Esophagus (tissue), 2 donors: ENCODE data around the gene NOS2. TPM values are rescaled to one million over a fixed set of nuclear protein-coding genes. Genes with fewer than 3 reads are reported as not detected.

ENCODE experiments used
- H3K27ac ChIP-seq, 2 donors: one replicate each; pipeline ENCODE4 v1.5.1; 2013; ENCODE audit warnings: low read depth in 2 of 2, mild to moderate bottlenecking in 2 of 2, inconsistent platforms in 1 of 2, low read length in 1 of 2, moderate library complexity in 1 of 2
- H3K27me3 ChIP-seq, 2 donors: one replicate each; pipeline ENCODE4 v1.6.1; 2013; ENCODE audit warnings: low read length in 2 of 2, control low read depth in 1 of 2, mild to moderate bottlenecking in 1 of 2; ENCODE audit not compliant: insufficient read depth in 2 of 2, control insufficient read depth in 1 of 2
- H3K36me3 ChIP-seq, 2 donors: one replicate each; pipeline ENCODE4 v1.6.1; 2013; ENCODE audit warnings: low read length in 1 of 2; ENCODE audit not compliant: control insufficient read depth in 2 of 2, insufficient read depth in 2 of 2
- H3K4me1 ChIP-seq, 2 donors: one replicate each; pipeline ENCODE4 v1.6.1; 2013; ENCODE audit warnings: low read length in 1 of 2; ENCODE audit not compliant: control insufficient read depth in 2 of 2, insufficient read depth in 2 of 2
- H3K4me3 ChIP-seq, 2 donors: one replicate each; pipeline ENCODE4 v1.5.1; 2013; ENCODE audit warnings: low read length in 2 of 2, mild to moderate bottlenecking in 2 of 2, low read depth in 1 of 2, moderate library complexity in 1 of 2
- H3K9me3 ChIP-seq, 2 donors: one replicate each; pipeline ENCODE4 v1.6.1; 2013; ENCODE audit warnings: mild to moderate bottlenecking in 2 of 2, low read depth in 1 of 2, low read length in 1 of 2, moderate library complexity in 1 of 2; ENCODE audit not compliant: control insufficient read depth in 2 of 2, insufficient read depth in 1 of 2
- WGBS, 2 donors: extraction: QIAGEN DNeasy Blood & Tissue Kit; methylation state at CpG; one replicate each; pipeline ENCODE4 v1.1.7; 2013; 5-methylcytosine and 5-hydroxymethylcytosine counted together
- polyA plus RNA-seq, 2 donors: library from polyadenylated mRNA; stranded (reverse); fragments of 200-250 nt; gene quantifications; one replicate each; pipeline ENCODE4 v1.2.3, GENCODE V29; 2013
- donor health status: healthy with polysubstance abuse.
- donor health status: Bipolar disorder and iron deficiency.

The NOS2 gene
- polyA plus RNA-seq, 2 donors = 0.04 to 0.26 TPM

- H3K27me3 ChIP-seq = peaks cover 0 to 3% of the 10 kb centered on the region in 2 donors
- H3K4me3 ChIP-seq = peak overlapping the region in 1 of 2 donors; percentile 30
- H3K36me3 ChIP-seq = no peaks in the 10 kb centered on the region
- no peak overlapping the region for H3K27ac ChIP-seq
- no peaks in the 10 kb centered on the region for H3K9me3 ChIP-seq
- peaks cover 0 to 3% of the 10 kb centered on the region in 2 donors for H3K4me1 ChIP-seq
- WGBS, 2 donors = 33% methylated on average over 19 of the region's 19 CpGs
These were observed 6.3 kb downstream of the NOS2 start for GRCh38 chr17:27793906-27794569.

- H3K4me3 ChIP-seq = peak overlapping the region in 1 of 2 donors; percentile 30
- H3K27ac ChIP-seq = no peak overlapping the region
- H3K27me3 ChIP-seq = peaks cover 0 to 3% of the 10 kb centered on the region in 2 donors
- no peaks in the 10 kb centered on the region for H3K9me3 ChIP-seq
- WGBS, 2 donors = 4 to 6% methylated on average over 58 of the region's 58 CpGs
- peaks cover 0 to 3% of the 10 kb centered on the region in 2 donors for H3K4me1 ChIP-seq
- no peaks in the 10 kb centered on the region for H3K36me3 ChIP-seq
These were observed 7.0 kb downstream of the NOS2 start for GRCh38 chr17:27793168-27793905.

DNA sequence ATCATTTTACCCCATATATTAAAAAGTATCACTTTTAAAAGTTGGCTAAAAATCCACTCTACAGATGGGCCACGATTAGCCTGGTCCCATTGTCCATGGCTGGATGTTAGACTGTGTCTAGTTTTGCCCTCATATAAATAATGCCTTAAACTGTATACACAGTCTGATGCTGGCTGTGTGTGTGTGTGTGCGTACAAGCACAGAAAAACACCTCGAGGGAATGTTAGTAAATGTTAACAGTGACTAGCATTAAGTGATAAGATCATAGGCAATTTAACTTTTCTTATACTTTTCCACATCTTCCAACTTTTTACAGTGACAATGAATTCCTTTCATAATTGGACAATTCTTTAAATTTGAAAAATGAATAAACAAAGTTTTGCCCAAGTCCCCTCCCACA lies 8.2 kb downstream of the NOS2 start:
- no peaks in the 10 kb centered on the region for H3K36me3 ChIP-seq
- peaks cover 0 to 3% of the 10 kb centered on the region in 2 donors for H3K4me1 ChIP-seq
- H3K27ac ChIP-seq = no peak overlapping the region
- peaks cover 0 to 3% of the 10 kb centered on the region in 2 donors for H3K27me3 ChIP-seq
- 56 to 66% methylated on average over 3 of the region's 3 CpGs for WGBS, 2 donors
- H3K9me3 ChIP-seq = no peaks in the 10 kb centered on the region
- no peak overlapping the region for H3K4me3 ChIP-seq

DNA sequence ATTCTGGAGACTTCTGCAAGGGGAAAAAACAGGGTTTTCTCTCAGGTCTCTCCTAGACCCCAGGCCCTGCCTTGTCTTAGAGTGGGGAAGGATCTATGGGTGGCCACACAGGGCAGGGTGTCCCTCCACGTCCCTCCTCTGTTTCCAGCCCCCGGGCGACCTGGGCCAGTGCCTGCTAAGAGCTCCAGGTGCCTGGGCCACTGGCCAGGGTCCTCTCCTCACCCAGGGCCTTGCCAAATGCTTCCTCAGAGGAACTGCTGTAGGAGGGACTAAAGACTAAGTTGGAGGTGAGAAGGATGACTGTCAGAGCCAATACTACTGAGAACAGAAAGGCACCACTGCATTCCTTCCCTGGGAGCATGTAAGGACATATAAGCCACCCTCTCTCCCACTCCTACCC lies 11.4 kb downstream of the NOS2 start:
- Histone ChIP-seq H3K4me3 (no peak overlapping the region), H3K4me1 (peaks cover 0 to 3% of the 10 kb centered on the region in 2 donors), H3K36me3 (no peaks in the 10 kb centered on the region), H3K9me3 (no peaks in the 10 kb centered on the region), H3K27me3 (no peaks in the 10 kb centered on the region), H3K27ac (no peak overlapping the region)
- WGBS, 2 donors = 64 to 74% methylated on average over 3 of the region's 3 CpGs

- Histone ChIP-seq H3K4me3 (no peak overlapping the region), H3K27me3 (no peaks in the 10 kb centered on the region), H3K4me1 (peaks cover 0 to 5% of the 10 kb centered on the region in 2 donors), H3K36me3 (no peaks in the 10 kb centered on the region), H3K9me3 (no peaks in the 10 kb centered on the region), H3K27ac (no peak overlapping the region)
- 79 to 82% methylated on average over 9 of the region's 9 CpGs for WGBS, 2 donors
These were observed 16.6 kb downstream of the NOS2 start for GRCh38 chr17:27783440-27784350.

DNA sequence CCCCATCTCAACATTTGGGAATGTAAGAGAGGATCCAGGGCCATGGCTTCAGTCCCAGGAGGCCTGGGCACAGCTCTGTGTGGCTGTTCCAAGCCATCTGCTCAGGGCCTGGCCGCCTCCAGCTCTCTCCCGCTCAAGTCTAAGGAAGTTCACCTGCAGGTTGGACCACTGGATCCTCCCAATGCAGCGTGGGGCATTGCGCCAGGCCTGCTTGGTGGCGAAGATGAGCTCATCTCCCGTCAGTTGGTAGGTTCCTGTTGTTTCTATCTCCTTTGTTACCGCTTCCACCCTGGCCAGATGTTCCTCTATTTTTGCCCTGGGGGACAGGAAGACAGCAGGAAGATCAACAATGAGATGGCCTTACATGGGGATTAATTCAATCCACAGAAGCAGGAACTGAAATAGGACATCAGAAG lies 17.5 kb downstream of the NOS2 start:
- Histone ChIP-seq H3K27me3 (no peaks in the 10 kb centered on the region), H3K4me3 (no peak overlapping the region), H3K4me1 (peaks cover 0 to 6% of the 10 kb centered on the region in 2 donors), H3K9me3 (no peaks in the 10 kb centered on the region), H3K27ac (no peak overlapping the region), H3K36me3 (no peaks in the 10 kb centered on the region)
- 76 to 77% methylated on average over 7 of the region's 7 CpGs for WGBS, 2 donors

- no peak overlapping the region for H3K4me3 ChIP-seq
- H3K36me3 ChIP-seq = no peaks in the 10 kb centered on the region
- WGBS, 2 donors = 92 to 95% methylated on average over 20 of the region's 20 CpGs
- no peak overlapping the region for H3K27ac ChIP-seq
- peaks cover 0 to 6% of the 10 kb centered on the region in 2 donors for H3K4me1 ChIP-seq
- no peaks in the 10 kb centered on the region for H3K9me3 ChIP-seq
- H3K27me3 ChIP-seq = no peaks in the 10 kb centered on the region
These were observed 19.4 kb downstream of the NOS2 start for GRCh38 chr17:27780828-27781404.

DNA sequence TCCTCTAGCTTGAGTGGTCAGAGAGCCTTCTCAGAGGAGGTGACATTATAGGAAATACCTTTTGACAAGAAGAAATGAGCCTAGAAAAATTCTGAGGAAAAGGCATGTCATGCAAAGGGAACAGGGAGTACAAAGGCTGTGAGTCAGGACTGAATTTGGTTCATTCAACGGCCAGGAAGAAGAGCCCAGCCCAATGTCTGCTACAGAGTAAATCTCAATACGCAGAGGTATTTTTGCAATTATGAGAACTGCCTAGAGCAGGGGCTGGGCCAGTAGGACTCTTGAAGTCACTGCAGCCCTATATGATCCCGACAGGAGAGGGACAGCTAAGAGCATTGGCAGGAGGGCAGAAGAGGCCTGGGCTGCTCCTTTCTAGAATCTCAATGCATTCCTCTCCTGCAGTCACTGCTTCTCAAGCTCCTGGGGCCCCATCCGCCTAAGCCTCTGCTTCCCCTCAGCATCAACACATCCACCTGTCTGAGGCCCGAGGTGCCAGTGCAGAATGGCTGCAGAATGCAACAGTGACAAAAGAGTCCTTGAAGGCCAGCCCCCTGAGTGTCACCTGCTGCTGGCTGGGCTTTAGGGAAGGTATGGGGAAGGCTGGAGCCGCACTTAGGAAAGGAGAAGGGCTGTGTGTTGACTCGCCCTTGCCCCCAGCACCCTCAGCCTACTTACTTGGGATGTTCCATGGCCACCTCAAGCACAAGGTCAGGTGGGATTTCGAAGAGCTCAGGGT lies 20.1 kb downstream of the NOS2 start:
- Histone ChIP-seq H3K9me3 (no peaks in the 10 kb centered on the region), H3K4me3 (no peak overlapping the region), H3K27ac (no peak overlapping the region), H3K27me3 (no peaks in the 10 kb centered on the region), H3K4me1 (peaks cover 0 to 6% of the 10 kb centered on the region in 2 donors), H3K36me3 (no peaks in the 10 kb centered on the region)
- WGBS, 2 donors = 71 to 78% methylated on average over 8 of the region's 8 CpGs
